OCI-LY7 (cell line): ENCODE data around the gene TRIM8.

ENCODE experiments used
- CTCF ChIP-seq: fragments of 200-600 bp; sonication (generic); conservative IDR thresholded peaks from 2 replicates; pipeline ENCODE4 v1.5.1; 2014; ENCODE audit warnings: mild to moderate bottlenecking, antibody characterized with exemption, low read length, moderate library complexity, mixed read lengths
- EZH2phosphoT487 ChIP-seq: fragments of 200-600 bp; sonication (generic); IDR thresholded peaks from 2 replicates; pipeline ENCODE4 v1.6.1; 2018; ENCODE audit warnings: low read depth, borderline replicate concordance, mild to moderate bottlenecking, mixed run types, antibody characterized with exemption, low read length, moderate library complexity, mixed read lengths

DNA sequence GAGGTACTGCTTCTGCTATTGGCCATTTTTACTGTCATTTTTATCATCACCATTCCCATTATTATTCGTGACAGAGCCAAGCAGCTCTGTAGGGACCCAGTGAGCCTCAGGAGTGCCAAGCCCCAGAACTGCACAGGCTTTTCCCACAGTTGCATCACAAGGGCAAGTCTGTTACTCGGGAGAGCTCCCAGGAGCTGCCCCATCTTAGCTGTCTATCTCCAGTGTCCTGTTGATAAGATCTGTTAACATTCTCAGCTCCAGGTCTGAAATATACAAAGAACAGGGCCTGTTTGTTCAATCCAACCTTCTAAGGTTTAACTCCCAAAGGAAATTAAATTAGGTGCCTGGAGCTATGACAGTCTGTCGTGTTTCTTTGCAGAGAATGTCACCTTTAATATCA, 20.2 kb upstream of the TRIM8 start:
- TF ChIP-seq CTCF (no peak), EZH2phosphoT487 (no peak)
